GM23248 (cell line): ENCODE results near the gene ACYP1.

Experiments
- EZH2 ChIP-seq: fragments of 200-600 bp; sonication (generic); IDR thresholded peaks from 2 replicates; pipeline ENCODE4 v1.6.1; 2018; ENCODE audit warnings: antibody characterized with exemption, mild to moderate bottlenecking; ENCODE audit not compliant: insufficient read depth, poor library complexity, severe bottlenecking
- EZH2phosphoT487 ChIP-seq: fragments of 200-600 bp; sonication (generic); IDR thresholded peaks from 2 replicates; pipeline ENCODE4 v1.6.1; 2018; ENCODE audit warnings: antibody characterized with exemption, moderate library complexity, mild to moderate bottlenecking, low read depth; ENCODE audit not compliant: insufficient read depth

GRCh38 chr14:75094896-75095295 lies 31.1 kb upstream of the ACYP1 start:
- TF ChIP-seq EZH2 = no peak
- TF ChIP-seq EZH2phosphoT487 = no peak
